GM18526 (cell line): ENCODE measurements around the gene DEPDC7.

ENCODE experiments used
- POLR2A ChIP-seq: IDR thresholded peaks from 3 replicates; pipeline ENCODE4 v1.6.1; 2011; ENCODE audit not compliant: insufficient read length; ENCODE audit errors: extremely low read depth

DEPDC7 gene

GRCh38 chr11:33068611-33069340, 53.1 kb downstream of the DEPDC7 start:
- no peak for TF ChIP-seq POLR2A

DNA sequence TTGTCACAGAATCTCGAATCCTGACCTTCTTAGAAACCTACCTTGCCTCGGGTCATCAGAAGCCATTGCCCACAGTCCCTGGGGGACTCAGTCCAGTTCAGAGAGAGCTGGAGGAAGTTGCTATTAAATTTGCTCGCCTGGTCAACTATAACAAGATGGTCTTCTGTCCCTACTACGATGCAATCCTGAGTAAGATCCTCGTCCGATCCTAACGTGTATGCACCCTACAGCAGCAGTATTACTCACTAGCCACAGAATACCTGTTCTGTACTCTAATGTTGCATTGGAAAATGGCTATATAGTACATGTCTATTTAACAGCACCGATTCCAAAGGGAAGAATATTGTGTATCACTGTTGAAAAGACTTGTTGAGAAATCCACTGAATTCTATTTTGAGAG, 56.8 kb downstream of the DEPDC7 start:
- TF ChIP-seq POLR2A, result no peak
